H1 (cell line): ENCODE measurements around the gene STX7. TPM values are rescaled to one million over a fixed set of nuclear protein-coding genes. Genes with fewer than 3 reads are reported as not detected.

Experiments
- CTCF ChIA-PET: fragments of 300-600 bp; sonication (Branson Sonifier 250); formaldehyde crosslinking; loops from one replicate; lab custom pipeline; 2021; ENCODE audit not compliant: partially characterized antibody; lab: Charles Lee
- POLR2A ChIA-PET: fragments of 300-600 bp; sonication (Branson Sonifier 250); formaldehyde crosslinking; loops from one replicate; lab custom pipeline; 2021; ENCODE audit warnings: inconsistent platforms; ENCODE audit not compliant: partially characterized antibody; lab: Charles Lee
- DNase-seq, 2 experiments: peaks; one replicate each; pipeline versions ENCODE4 v3.0.0 to v3.0.0-alpha.2; 2010 to 2022; ENCODE audit warnings: low spot score in 2 of 2, low read depth in 1 of 2, mixed read lengths in 1 of 2
- FAIRE-seq: peaks from 2 replicates; lab custom pipeline; 2011; peaks lifted over from hg19 to GRCh38; lab: Jason Lieb, UNC
- H2AFZ ChIP-seq: 2 replicates; pipeline ENCODE4 v1.8.1; 2012; ENCODE audit warnings: low read length, inconsistent platforms
- H2AK5ac ChIP-seq: 2 replicates; pipeline ENCODE4 v1.6.1; 2013; ENCODE audit warnings: low read depth, low read length
- H2BK120ac ChIP-seq: replicated peaks from 2 replicates; pipeline ENCODE3; 2013; ENCODE audit warnings: low read depth, low read length, inconsistent platforms
- H2BK12ac ChIP-seq: 2 replicates; pipeline ENCODE4 v1.6.1; 2013; ENCODE audit warnings: low read depth, low read length
- H2BK15ac ChIP-seq: 2 replicates; pipeline ENCODE4 v1.6.1; 2013; ENCODE audit warnings: low read length
- H2BK20ac ChIP-seq: 2 replicates; pipeline ENCODE4 v1.6.1; 2013; ENCODE audit warnings: low read length
- H2BK5ac ChIP-seq: 2 replicates; pipeline ENCODE4 v1.6.1; 2013; ENCODE audit warnings: low read depth, low read length
- H3K14ac ChIP-seq: 2 replicates; pipeline ENCODE4 v1.6.1; 2013; ENCODE audit warnings: inconsistent platforms; ENCODE audit not compliant: insufficient read length
- H3K18ac ChIP-seq: 2 replicates; pipeline ENCODE4 v1.6.1; 2013; ENCODE audit warnings: low read length; ENCODE audit errors: extremely low read depth
- H3K23ac ChIP-seq: 2 replicates; pipeline ENCODE4 v1.6.1; 2013; ENCODE audit warnings: inconsistent platforms; ENCODE audit not compliant: insufficient read length
- H3K23me2 ChIP-seq: 2 replicates; pipeline ENCODE4 v1.6.1; 2013; ENCODE audit warnings: low read depth, low read length
- H3K27ac ChIP-seq: 2 replicates; pipeline ENCODE4 v1.6.1; 2011; ENCODE audit warnings: low read depth, low read length, inconsistent platforms
- H3K27me3 ChIP-seq, 4 experiments: replicated peaks in 1 of 4; 1 replicate in 1 of 4; 2 replicates in 3 of 4; pipeline versions ENCODE4 v1.6.1 to v1.8.1; 2011 to 2013; ENCODE audit warnings: low read length in 3 of 4, mild to moderate bottlenecking in 3 of 4, inconsistent platforms in 2 of 4, mixed read lengths in 2 of 4, moderate library complexity in 1 of 4; ENCODE audit not compliant: control insufficient read depth in 3 of 4, insufficient read depth in 3 of 4; ENCODE audit errors: extremely low read depth in 1 of 4
- H3K36me3 ChIP-seq, 4 experiments: 2 replicates each; pipeline versions ENCODE4 v1.6.1 to v1.8.1; 2011 to 2013; ENCODE audit warnings: mild to moderate bottlenecking in 4 of 4, low read length in 3 of 4, moderate library complexity in 2 of 4, control low read depth in 1 of 4, inconsistent platforms in 1 of 4; ENCODE audit not compliant: insufficient read depth in 4 of 4, control insufficient read depth in 2 of 4
- H3K4ac ChIP-seq: replicated peaks from 2 replicates; pipeline ENCODE3; 2013; ENCODE audit warnings: low read length, low read depth, mixed read lengths, inconsistent platforms; ENCODE audit not compliant: insufficient read length
- H3K4me1 ChIP-seq, 4 experiments: replicated peaks in 1 of 4; 1 replicate in 1 of 4; 2 replicates in 3 of 4; pipeline versions ENCODE4 v1.6.1 to v1.8.1; 2011 to 2013; ENCODE audit warnings: low read length in 3 of 4, inconsistent platforms in 2 of 4, mixed read lengths in 1 of 4; ENCODE audit not compliant: insufficient read depth in 4 of 4, control insufficient read depth in 3 of 4
- H3K4me2 ChIP-seq, 2 experiments: 2 replicates each; pipeline versions ENCODE4 v1.6.1 to v1.8.1; 2011 to 2013; ENCODE audit warnings: low read depth in 2 of 2, low read length in 2 of 2, control low read depth in 1 of 2, inconsistent platforms in 1 of 2, mild to moderate bottlenecking in 1 of 2; ENCODE audit not compliant: insufficient read depth in 1 of 2
- H3K4me3 ChIP-seq, 4 experiments: fragments of 200-600, 300-600 bp in 1 of 4; sonication (generic), shearing (Covaris generic), sonication (Bioruptor Twin) in 1 of 4; 2 replicates each; pipeline versions ENCODE4 v1.5.1 to v1.8.1; 2011 to 2016; ENCODE audit warnings: low read length in 4 of 4, low read depth in 3 of 4, control low read depth in 2 of 4, inconsistent platforms in 2 of 4, mild to moderate bottlenecking in 2 of 4, mixed read lengths in 1 of 4, moderate library complexity in 1 of 4; ENCODE audit not compliant: insufficient read depth in 2 of 4; ENCODE audit errors: extremely low read depth in 1 of 4
- H3K56ac ChIP-seq: replicated peaks from 2 replicates; pipeline ENCODE3; 2013; ENCODE audit warnings: low read depth, mild to moderate bottlenecking, mixed read lengths, low read length, inconsistent platforms; ENCODE audit not compliant: insufficient read length
- H3K79me1 ChIP-seq: 2 replicates; pipeline ENCODE4 v1.6.1; 2013; ENCODE audit warnings: low read depth, low read length, control low read depth
- H3K79me2 ChIP-seq, 2 experiments: 2 replicates each; pipeline versions ENCODE4 v1.6.1 to v1.8.1; 2012 to 2013; ENCODE audit warnings: low read length in 2 of 2, mild to moderate bottlenecking in 2 of 2, inconsistent platforms in 1 of 2; ENCODE audit not compliant: insufficient read depth in 2 of 2, control insufficient read depth in 1 of 2
- H3K9ac ChIP-seq, 4 experiments: replicated peaks in 1 of 4; 1 replicate in 1 of 4; 2 replicates in 3 of 4; pipeline versions ENCODE4 v1.6.1 to v1.8.1; 2011 to 2013; ENCODE audit warnings: low read depth in 3 of 4, low read length in 3 of 4, control low read depth in 2 of 4, mild to moderate bottlenecking in 2 of 4, moderate library complexity in 2 of 4, inconsistent platforms in 1 of 4; ENCODE audit errors: extremely low read depth in 1 of 4
- H3K9me3 ChIP-seq, 2 experiments: 2 replicates each; pipeline versions ENCODE4 v1.6.1 to v1.8.1; 2012 to 2013; ENCODE audit warnings: mild to moderate bottlenecking in 2 of 2, moderate library complexity in 2 of 2, control low read depth in 1 of 2, inconsistent platforms in 1 of 2, low read depth in 1 of 2, low read length in 1 of 2, mixed read lengths in 1 of 2; ENCODE audit not compliant: insufficient read depth in 2 of 2
- H4K20me1 ChIP-seq, 2 experiments: replicated peaks in 1 of 2; 2 replicates each; pipeline versions ENCODE3 to v1.8.1; 2011 to 2013; ENCODE audit warnings: inconsistent platforms in 2 of 2, low read length in 2 of 2, mild to moderate bottlenecking in 1 of 2; ENCODE audit not compliant: insufficient read depth in 2 of 2, control insufficient read depth in 1 of 2
- H4K5ac ChIP-seq: 2 replicates; pipeline ENCODE4 v1.6.1; 2013; ENCODE audit warnings: low read length, low read depth, mixed read lengths, inconsistent platforms; ENCODE audit not compliant: insufficient read length
- H4K8ac ChIP-seq: 2 replicates; pipeline ENCODE4 v1.8.0; 2013; ENCODE audit warnings: mild to moderate bottlenecking, moderate library complexity, low read length, inconsistent platforms; ENCODE audit not compliant: insufficient read depth; ENCODE audit errors: extremely low read depth
- H4K91ac ChIP-seq: replicated peaks from 2 replicates; pipeline ENCODE3; 2013; ENCODE audit warnings: low read length, mixed read lengths, inconsistent platforms; ENCODE audit not compliant: insufficient read length
- BRCA1 ChIP-seq: IDR thresholded peaks from 2 replicates; pipeline ENCODE4 v1.6.1; 2012; ENCODE audit warnings: low read depth, low read length, improper control_type of control experiment
- CBX8 ChIP-seq: fragments of 300-800, 300-1000 bp; sonication (generic); IDR thresholded peaks from 2 replicates; pipeline ENCODE4 v1.7.1; 2016; ENCODE audit warnings: low read depth, low read length, borderline replicate concordance
- CHD1 ChIP-seq: IDR thresholded peaks from 2 replicates; pipeline ENCODE4 v1.6.1; 2012; ENCODE audit warnings: low read depth, low read length, improper control_type of control experiment
- EGR1 ChIP-seq: IDR thresholded peaks from 2 replicates; pipeline ENCODE4 v1.6.1; 2011; ENCODE audit warnings: low read depth, low read length, borderline replicate concordance
- FOSL1 ChIP-seq: IDR thresholded peaks from 2 replicates; pipeline ENCODE4 v1.6.1; 2011; ENCODE audit warnings: mild to moderate bottlenecking, low read depth, low read length, moderate library complexity; ENCODE audit not compliant: insufficient read depth
- RBBP5 ChIP-seq: IDR thresholded peaks from 2 replicates; pipeline ENCODE4 v1.7.1; 2012; ENCODE audit warnings: low read depth, mild to moderate bottlenecking, inconsistent platforms, low read length, moderate library complexity, borderline replicate concordance
- RNF2 ChIP-seq: fragments of 200-900, 300-1000 bp; sonication (generic); IDR thresholded peaks from 2 replicates; pipeline ENCODE4 v1.7.1; 2016; ENCODE audit warnings: borderline replicate concordance, low read depth, mild to moderate bottlenecking, antibody characterized with exemption, low read length; ENCODE audit not compliant: poor library complexity, severe bottlenecking; ENCODE audit errors: missing control alignments
- SAP30 ChIP-seq: fragments of 300-600 bp; sonication (generic); IDR thresholded peaks from 2 replicates; pipeline ENCODE4 v1.7.1; 2012; ENCODE audit warnings: low read length, moderate library complexity, mild to moderate bottlenecking, inconsistent platforms; ENCODE audit not compliant: insufficient read depth, insufficient replicate concordance
- SP4 ChIP-seq: IDR thresholded peaks from 2 replicates; pipeline ENCODE4 v1.6.1; 2012; ENCODE audit warnings: low read length, inconsistent platforms
- TCF12 ChIP-seq: IDR thresholded peaks from 2 replicates; pipeline ENCODE4 v1.6.1; 2011; ENCODE audit warnings: low read depth, mild to moderate bottlenecking, low read length
- WGBS, 2 experiments: shearing (Covaris generic) in 1 of 2; methylation state at CpG; one replicate each; pipeline versions ENCODE4 v1.1.6 to v1.1.7; 2013 to 2015; ENCODE audit warnings: low lambda C conversion rate in 2 of 2, mixed read lengths in 2 of 2, inconsistent platforms in 1 of 2, low coverage in 1 of 2, missing lambda C conversion rate in 1 of 2; ENCODE audit not compliant: insufficient replicate concordance in 2 of 2, insufficient coverage in 1 of 2, insufficient read length in 1 of 2; ENCODE audit errors: extremely low coverage in 1 of 2, missing lambda C conversion rate in 1 of 2; 5-methylcytosine and 5-hydroxymethylcytosine counted together
- polyA plus RNA-seq, 7 experiments: library from polyadenylated mRNA; depleted of rRNA in 3 of 7; stranded (reverse) in 5 of 7; unstranded in 2 of 7; fragments of >200 nt in 5 of 7; fragments of 200-250 nt in 2 of 7; gene quantifications; 1 replicate in 5 of 7; 2 replicates in 1 of 7; 4 replicates in 1 of 7; pipeline versions ENCODE4 v1.2.1 to v1.2.3, GENCODE V29; 2011 to 2013; ENCODE audit warnings: missing spikeins in 2 of 7, mixed read lengths in 2 of 7
- total RNA-seq: library from RNA; stranded (reverse); fragmentation: NEBNext Ultra II Directional; extraction: Animal tissue kit (Norgen Biotek cat#: 25700); gene quantifications from 2 replicates; pipeline ENCODE4 v1.2.1, GENCODE V29; 2021
- TF ChIP-seq, protein P1 (sequence below): IDR thresholded peaks from 2 replicates; pipeline ENCODE4 v1.6.1; 2011; ENCODE audit warnings: low read depth, mild to moderate bottlenecking, low read length; ENCODE audit not compliant: insufficient read depth
- TF ChIP-seq, protein P2 (sequence below): IDR thresholded peaks from 2 replicates; pipeline ENCODE4 v1.6.1; 2012; ENCODE audit warnings: low read length, inconsistent platforms

Gene STX7
- total and polyA plus RNA-seq, 2 of the 8 experiments (the other 6 are each of a cell fraction or from before 2014, with no cell fraction given) = 5.7 to 27.9 TPM

DNA sequence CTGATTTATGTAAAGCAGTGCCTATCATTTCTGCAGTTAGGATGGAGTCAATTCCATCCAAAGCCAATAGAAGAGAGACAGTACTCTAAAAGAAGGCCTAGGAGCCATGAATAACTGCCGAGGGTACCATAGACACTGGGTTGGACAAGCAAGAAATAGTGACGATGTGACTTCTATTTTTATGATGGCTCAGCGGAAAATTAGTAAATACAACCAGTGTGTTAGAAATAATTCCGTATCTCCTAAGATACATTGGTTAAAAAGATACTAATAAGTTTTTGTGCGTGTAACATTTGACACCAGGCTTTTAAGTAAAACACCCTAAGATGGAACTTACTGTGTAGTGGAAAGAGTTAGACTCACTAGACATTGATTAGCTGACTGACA lies 66.1 kb downstream of the STX7 start:
- no peak overlapping the region for H3K18ac ChIP-seq
- H4K91ac ChIP-seq = no peak overlapping the region
- no peak overlapping the region for H2AK5ac ChIP-seq
- H3K36me3 ChIP-seq = no peaks in the 10 kb centered on the region
- ChIA-PET CTCF (interaction anchor here (0.6 to 2.2 kb wide), 3 partner anchors 10 to 483 kb away, joined by 3 to 6 read pairs (median 3); no protein-coding TSS in a partner anchor), POLR2A (no interaction called here)
- H2BK20ac ChIP-seq = no peak overlapping the region
- no peaks in the 10 kb centered on the region for H3K23me2 ChIP-seq
- no peak overlapping the region for H2BK12ac ChIP-seq
- 93% methylated on average over 5 of the region's 5 CpGs; no CpG with 5 or more reads in 1 of the 2 experiments for WGBS, 2 experiments
- no peaks in the 10 kb centered on the region for H4K20me1 ChIP-seq
- no peak for FAIRE-seq
- H3K14ac ChIP-seq = no peak overlapping the region
- no peak overlapping the region for H4K5ac ChIP-seq
- H3K23ac ChIP-seq = no peak overlapping the region
- H3K4me2 ChIP-seq = no peak overlapping the region
- no peaks in the 10 kb centered on the region for H3K27me3 ChIP-seq
- no peak overlapping the region for H2AFZ ChIP-seq
- H2BK120ac ChIP-seq = no peak overlapping the region
- H3K79me1 ChIP-seq = no peaks in the 10 kb centered on the region
- no peak overlapping the region for H2BK5ac ChIP-seq
- H3K27ac ChIP-seq = no peak overlapping the region
- DNase-seq = no peak
- peaks cover 0 to 3% (median 0%) of the 10 kb centered on the region in 4 experiments; a peak in 2 of 7 replicates for H3K4me1 ChIP-seq
- no peak overlapping the region for H3K9ac ChIP-seq
- no peak overlapping the region for H3K4me3 ChIP-seq
- H3K9me3 ChIP-seq = peaks cover 0 to 7% of the 10 kb centered on the region in 2 experiments; a peak in 3 of 4 replicates
- no peak overlapping the region for H3K56ac ChIP-seq
- no peak overlapping the region for H2BK15ac ChIP-seq
- no peak overlapping the region for H4K8ac ChIP-seq
- no peak overlapping the region for H3K4ac ChIP-seq
- H3K79me2 ChIP-seq = no peaks in the 10 kb centered on the region
- TF ChIP-seq RBBP5 (no peak), BRCA1 (no peak), RNF2 (no peak), CHD1 (no peak), CBX8 (no peak), FOSL1 (no peak), SP4 (no peak), TCF12 (no peak), EGR1 (no peak), SAP30 (no peak)
- TF ChIP-seq, protein P1, sequence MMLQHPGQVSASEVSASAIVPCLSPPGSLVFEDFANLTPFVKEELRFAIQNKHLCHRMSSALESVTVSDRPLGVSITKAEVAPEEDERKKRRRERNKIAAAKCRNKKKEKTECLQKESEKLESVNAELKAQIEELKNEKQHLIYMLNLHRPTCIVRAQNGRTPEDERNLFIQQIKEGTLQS = no peak
- TF ChIP-seq, protein P2, sequence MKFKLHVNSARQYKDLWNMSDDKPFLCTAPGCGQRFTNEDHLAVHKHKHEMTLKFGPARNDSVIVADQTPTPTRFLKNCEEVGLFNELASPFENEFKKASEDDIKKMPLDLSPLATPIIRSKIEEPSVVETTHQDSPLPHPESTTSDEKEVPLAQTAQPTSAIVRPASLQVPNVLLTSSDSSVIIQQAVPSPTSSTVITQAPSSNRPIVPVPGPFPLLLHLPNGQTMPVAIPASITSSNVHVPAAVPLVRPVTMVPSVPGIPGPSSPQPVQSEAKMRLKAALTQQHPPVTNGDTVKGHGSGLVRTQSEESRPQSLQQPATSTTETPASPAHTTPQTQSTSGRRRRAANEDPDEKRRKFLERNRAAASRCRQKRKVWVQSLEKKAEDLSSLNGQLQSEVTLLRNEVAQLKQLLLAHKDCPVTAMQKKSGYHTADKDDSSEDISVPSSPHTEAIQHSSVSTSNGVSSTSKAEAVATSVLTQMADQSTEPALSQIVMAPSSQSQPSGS = no peak
